HG03066 (cell line): Measurements from ENCODE around the gene PDE8B.

Experiments
- ATAC-seq: cut with Tn5 transposase; IDR thresholded peaks from one replicate; pipeline ENCODE4 v1.9.1; 2021; ENCODE audit warnings: low read depth; ENCODE audit not compliant: unreplicated experiment

PDE8B gene

DNA sequence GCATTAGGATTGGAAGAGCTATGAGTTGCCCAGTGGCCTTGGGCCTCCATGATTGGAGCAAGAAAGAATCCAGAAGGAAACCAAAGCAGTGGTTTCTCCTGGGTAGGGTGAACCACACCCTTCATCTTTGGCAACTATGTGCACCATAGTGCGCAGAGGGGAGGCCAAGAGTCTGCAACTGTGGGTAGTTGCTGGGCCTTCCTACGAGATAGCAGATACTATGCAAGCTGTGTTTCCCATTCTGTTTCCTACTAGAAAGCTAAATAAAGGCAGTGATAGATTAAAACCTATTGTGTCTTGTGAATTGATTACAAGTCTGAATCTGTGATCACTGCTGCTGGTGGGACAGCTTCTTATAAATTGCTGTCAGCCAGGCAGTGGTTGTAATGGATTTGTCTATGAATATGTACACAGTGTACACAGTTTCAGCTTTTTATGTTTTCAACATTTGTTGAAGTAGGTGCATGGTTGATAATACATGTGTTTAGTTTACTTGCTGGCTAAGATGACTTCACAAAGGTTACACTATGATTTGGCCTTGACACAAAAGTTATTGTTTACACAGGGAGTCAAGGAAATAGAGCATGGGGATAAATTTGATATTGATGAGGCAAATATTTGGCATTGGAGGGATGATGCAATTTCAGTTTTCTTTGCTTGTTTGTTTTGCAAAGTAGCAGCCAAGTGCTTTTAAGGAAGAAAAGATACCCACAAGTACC is 23.7 kb upstream of the PDE8B start:
- ATAC-seq = no peak

DNA sequence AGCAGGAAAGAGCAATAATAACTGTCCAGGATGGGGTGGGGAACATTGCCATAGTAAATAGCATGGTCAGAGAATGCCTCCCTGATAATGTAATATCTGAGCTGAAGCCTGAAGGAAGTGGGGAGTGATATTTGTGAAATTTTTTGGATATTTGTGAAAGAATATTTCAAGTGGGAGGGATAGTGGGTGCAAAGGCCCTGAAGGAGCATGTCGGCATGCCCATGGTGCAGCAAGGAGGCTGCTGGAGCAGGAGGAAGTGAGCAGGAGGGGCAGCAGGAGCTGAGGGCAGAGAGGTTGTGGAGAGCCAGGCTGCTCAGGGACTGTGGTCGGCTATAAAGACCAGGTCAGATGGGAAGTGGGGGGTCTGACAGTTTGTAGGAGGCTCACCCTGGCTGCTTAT is 21.1 kb upstream of the PDE8B start:
- no peak for ATAC-seq

DNA sequence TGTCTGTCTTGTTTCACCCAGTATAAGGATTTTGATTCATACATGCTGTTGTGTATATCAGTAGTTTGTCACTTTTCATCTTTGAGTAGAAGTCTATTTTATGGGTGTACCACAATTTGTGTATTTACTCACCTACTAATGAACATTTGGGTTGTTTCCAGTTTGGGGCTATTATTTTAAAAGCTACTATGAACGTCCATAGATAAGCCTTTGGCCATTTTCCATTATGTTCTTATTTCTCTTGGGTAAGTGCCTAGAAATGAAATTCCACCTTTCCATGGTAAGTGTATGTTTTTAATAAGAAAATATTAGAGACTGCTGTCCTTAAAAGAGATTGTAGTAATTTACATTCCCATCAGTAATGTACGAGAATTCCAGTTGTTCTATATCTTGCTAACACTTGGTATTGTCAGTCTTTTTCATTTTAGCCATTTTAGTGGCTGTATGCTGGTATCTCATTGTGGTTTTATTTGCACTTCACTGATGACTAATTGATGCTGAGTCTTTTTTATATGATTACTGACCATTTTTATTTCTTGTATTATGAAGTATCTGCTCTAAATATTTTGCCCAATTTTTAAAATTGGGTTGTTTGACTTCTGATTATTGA is 17.9 kb upstream of the PDE8B start:
- ATAC-seq = no peak

DNA sequence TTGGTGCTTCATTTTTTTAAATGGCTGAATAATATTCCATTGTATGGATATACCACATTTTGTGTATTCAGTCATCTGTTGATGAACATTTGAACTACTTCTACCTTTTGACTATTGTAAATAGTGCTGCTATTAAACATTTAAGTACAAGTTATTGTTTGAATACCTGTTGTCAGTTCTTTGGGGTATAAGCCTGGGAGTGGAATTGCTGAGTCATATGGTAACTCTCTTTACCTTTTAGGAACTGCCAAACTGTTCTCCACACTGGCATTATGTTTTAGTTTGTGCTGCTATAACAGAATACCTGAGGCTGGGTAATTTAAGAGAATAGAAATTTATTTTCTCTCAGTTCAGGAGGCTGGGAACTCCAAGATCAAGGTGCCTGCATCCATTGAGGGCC is 15.7 kb upstream of the PDE8B start:
- ATAC-seq = no peak

DNA sequence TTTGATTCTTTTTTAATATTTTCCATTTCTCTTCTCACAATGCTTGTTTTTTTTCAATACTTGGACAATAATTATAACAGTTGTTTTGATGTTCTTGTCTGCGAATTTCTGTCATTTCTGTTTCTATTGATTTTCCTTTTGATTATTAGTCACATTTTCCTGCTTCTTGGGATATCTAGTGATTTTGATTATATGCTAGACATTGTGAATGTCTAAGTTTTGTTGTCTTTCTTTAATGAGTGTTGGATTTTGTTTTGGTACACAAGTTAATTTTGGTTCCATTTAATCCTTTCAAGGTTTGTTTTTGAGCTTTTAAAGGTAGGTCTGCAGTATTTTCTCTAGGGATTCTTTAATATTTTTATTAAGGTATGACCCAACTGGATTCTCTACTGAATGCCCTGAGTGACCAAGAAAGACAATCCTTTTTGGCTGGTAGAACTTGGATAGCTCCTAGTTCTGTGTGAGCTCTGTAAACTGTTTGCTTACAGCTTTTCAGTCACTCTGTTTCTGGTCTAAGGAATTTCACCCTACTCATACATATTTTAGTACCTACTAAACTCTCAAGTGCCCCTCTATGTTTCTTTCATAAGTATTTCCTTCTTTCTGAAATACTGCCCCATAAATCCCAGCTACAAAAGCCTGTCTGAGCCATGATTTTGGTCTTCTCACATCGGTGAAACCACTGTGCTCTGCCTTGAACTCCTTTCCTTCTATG is 12.5 kb upstream of the PDE8B start:
- no peak for ATAC-seq

DNA sequence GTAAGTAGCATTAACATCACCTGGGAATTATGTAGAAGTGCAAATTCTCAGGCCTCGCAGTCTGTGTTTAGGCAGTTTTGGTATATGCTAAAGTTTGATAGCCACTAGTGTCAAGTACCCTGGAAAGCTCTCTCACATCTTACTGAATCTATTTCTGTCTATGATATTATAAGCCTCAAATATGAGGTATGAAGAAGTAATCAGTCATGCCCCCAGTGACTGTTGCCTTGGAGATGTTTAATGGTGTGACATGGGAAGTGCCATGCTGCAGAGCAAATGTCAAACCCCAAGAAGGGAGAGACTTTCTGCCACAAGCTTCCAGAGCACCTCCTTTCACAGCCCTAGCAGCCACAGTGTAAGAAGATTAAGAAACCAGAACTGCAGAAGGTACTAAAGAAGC is 9.8 kb upstream of the PDE8B start:
- no peak for ATAC-seq

DNA sequence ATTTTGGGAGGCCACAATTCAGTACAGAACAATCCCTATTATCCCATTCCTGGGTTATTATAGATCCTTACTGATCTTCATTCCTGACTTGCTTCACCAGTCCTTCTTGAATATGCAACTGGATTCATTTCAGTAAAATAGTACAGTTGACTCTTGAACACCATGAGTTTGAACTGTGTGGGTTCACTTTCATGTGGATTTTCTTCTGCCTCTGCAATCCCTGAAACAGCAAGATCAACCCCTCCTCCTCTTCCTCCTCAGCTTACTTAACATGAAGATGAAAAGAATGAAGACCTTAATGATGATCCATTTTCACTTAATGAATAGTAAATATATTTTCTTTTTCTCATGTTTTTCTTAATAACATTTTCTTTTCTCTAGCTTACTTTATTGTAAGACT is 8.3 kb upstream of the PDE8B start:
- ATAC-seq = no peak

DNA sequence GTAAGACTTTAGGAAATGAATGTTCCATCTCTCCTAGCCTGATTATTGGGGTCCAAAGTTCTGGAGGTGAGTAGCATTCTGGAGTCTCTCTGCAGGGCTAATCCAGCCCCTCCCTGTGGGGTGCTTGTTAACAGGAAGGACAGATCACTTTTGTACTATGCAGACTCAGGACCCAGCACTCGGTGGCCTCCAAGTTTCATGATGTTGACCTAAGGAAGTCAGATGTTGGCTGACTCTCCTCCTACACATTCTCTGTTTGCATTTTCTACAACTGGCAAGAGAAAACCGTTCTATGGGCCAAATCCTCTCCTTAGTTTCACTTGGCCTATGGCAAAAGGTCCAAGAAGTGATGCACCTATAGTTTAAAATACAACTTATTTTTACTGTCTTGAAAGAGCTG is 5.5 kb upstream of the PDE8B start:
- no peak for ATAC-seq

DNA sequence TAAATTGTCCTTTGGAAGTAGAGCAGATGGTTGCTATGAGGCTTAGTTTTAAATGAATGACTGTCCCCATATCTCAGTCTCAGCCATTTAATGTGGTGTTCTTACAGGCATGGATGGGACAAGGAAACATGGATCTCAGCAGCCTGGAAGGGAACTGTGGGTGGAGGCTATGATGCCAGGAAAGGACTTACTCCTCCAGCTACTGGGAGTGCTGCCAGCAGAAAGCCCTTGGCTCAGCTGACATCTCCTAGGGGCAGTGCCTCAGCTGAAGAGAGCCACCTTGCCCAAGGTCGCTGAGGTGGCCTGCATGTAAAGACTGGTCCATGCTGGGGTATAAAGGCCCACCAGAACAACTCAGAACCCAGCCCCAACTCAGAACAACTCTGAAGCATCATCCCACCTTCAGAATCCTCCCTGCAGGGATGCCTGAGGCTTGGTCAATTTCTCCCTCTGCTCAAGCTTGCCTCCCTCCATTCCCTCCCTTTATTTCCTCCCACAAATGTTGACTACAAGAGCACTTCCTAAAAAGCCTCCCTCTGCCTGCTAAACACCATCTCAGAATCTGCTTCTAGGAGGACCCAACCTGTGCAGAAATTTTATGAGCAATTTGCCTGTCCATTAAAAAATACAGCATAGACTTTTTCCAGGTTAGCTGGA is 1.8 kb upstream of the PDE8B start:
- no peak for ATAC-seq

DNA sequence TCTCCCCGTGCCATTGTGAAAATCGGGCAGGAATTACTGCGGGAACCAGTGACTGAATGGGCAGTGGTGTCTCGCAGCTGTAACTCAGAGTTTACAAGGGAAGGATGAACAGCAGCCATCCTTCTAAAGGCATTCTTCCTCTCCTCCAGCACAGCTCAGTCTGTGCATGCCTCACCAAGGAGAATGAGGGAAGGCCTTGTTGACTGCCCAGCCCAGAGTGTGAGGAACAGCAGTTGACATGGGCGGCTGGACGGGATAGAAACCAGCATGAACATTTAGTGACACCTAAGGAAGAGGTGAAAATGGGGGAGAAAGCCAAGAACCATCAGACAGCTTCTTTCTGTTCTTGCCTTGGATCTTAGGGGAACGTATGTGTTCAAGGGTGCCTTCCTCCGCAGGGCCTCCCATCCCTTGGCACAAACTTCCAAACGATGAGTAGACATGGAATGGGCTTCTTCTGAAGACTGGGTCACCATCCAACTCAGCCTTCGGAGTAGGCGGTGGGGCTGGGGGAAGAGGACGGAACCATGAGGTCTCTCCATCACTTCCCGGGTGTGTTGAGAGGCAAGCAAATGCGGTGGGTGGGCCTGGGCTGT is 887 bp upstream of the PDE8B start:
- ATAC-seq = no peak

DNA sequence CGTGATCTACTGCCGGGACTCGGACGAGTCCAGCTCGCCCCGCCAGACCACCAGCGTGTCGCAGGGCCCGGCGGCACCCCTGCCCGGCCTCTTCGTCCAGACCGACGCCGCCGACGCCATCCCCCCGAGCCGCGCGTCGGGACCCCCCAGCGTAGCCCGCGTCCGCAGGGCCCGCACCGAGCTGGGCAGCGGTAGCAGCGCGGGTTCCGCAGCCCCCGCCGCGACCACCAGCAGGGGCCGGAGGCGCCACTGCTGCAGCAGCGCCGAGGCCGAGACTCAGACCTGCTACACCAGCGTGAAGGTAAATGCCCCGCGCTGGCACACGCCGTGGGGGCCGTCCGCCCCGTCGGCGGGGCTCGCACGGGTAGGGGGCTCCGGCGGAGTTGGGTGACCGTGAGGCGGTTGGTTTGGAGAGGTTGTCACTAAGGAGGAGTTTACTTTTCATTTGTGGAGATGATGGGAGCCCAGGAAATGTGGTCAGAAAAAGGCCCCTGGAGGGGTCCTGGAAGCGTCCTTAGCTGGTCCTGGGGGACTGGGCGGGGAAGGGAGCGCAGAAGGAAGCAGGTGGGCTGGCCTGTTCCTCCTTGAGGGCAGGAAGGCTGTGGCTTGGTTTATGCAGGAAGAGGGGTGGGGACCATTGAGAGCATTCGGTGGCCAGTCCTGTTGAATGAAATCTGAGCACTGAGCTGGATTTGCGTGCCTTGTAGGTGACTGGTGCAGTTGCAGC is 647 bp downstream of the PDE8B start:
- no peak for ATAC-seq

DNA sequence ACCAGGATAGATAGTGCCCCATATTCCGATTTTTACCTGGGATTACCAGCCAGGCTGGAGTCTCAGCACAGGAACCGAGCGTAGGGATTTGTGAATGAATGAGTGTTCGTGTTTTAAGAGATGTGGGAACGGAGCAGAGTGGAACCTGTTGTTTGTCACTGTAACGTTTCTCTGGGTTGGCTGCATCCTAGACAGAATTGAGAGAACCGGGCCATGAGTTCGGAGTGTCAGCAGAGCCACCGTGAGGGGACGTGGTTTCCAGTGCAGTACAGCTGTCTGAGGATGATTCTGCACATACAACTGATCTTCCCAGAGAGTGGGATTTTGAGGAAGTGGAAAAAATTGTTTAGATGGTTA is 1.2 kb downstream of the PDE8B start:
- ATAC-seq = no peak

DNA sequence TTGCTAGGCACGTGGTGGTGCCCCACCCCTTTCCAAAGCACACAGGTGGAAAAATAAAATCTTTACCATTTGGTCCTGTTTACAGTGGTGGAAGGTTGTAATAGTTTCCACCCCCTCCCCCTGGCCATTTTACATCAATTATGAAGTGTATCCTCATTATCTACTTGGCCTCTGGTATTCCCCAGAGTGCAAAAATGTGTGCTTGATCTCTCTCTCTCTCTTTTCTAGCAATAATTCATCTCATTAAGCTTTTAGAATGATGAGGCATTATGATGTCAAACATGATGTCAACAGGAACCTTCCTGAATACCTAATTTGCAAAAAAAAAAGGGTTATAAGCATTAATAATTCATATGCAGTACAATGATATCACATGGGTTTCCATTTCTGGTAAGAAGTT is 3.1 kb downstream of the PDE8B start:
- ATAC-seq = no peak

DNA sequence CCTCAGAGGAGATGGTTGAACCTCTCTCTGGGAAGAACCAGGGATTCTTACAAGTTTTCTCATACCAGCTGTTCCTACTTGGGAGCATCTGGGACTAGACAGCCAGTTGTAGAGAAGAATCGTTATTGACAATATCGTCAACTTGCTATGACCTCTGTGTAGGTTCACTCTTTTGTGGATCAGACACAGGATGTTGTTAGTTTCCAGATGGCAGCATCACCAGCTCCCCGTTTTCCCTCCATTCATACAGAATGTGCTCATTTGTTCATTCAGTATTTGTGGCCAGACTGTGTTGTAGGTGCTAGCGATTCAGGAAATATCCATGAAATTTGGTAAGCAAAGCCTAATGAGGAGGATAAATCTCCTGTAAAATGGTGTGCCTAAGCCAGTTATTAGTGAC is 3.7 kb downstream of the PDE8B start:
- ATAC-seq = no peak

DNA sequence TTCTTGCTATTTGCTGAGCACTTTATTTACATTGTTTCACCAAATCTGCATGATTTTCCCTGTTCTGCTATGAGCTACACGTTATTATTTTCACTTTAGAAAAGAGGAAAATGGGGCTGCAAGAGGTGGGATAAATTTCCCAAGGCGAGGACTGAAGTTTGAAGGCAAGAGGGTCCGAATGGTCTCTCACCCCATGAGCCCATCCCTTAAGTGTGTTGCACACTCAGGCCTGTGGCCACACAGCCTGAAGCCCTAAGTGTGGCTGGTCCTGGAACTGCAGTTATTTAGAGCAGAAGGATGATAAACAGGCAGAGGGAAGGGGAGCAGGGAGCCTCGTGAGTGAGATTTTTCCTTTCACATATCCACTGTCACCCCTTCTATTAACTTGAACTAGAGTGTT is 7.8 kb downstream of the PDE8B start:
- no peak for ATAC-seq

DNA sequence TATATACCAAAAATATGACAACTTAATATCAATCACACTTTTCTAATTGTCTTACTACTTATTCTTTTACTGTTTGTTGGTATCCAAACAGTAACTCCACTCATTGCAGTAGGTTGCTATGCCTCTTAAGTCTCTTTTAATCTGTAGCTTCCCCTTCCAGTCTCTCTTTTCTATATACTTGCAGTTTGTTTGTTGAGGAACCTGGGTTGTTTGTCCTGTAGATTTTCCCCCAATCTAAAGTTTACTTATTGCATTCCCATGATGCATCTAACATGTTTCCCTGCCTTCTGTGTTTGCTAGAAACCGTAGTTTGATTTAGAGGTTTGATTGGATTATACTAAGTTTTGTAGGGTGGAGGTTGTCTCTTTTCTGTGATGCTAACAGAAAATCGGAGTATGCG is 10.6 kb downstream of the PDE8B start:
- no peak for ATAC-seq

DNA sequence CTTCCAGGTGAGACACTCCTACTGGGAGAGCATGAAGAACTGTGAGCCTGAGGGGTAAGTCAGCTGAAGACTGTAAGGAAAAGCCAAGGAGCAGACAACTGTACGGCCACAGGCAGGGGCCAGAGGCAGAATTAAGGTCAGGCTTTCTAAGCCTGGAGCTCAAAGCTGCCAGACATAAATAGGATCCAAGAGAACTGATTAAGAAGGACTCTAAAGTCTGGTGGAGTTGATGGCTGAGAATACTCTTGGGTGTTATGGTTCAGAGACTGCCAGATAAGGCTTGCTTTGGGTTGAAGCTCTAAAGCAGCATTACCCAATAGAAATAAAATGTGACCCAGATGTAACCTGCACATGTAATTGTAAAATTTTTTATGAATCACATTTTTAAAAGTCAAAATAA is 12.2 kb downstream of the PDE8B start:
- no peak for ATAC-seq

DNA sequence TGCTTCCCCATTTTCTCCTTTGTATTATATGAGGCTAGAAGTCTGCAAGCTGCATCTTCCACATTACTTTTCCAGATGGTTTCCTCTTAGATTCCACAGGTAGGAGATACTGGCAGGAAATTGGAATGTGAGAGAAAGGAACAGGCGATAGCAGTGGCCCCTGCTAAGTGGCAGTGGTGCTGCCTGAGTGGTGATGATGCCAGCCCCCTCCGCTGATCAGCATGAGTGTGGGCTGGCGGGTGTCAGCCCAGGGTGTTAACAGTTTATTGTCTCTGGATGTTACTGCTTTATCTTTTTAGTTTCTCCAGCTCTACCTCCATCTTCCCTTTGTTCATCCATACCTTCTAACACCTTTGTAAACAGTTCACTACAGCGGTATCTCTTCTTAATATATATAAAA is 13.2 kb downstream of the PDE8B start:
- no peak for ATAC-seq

DNA sequence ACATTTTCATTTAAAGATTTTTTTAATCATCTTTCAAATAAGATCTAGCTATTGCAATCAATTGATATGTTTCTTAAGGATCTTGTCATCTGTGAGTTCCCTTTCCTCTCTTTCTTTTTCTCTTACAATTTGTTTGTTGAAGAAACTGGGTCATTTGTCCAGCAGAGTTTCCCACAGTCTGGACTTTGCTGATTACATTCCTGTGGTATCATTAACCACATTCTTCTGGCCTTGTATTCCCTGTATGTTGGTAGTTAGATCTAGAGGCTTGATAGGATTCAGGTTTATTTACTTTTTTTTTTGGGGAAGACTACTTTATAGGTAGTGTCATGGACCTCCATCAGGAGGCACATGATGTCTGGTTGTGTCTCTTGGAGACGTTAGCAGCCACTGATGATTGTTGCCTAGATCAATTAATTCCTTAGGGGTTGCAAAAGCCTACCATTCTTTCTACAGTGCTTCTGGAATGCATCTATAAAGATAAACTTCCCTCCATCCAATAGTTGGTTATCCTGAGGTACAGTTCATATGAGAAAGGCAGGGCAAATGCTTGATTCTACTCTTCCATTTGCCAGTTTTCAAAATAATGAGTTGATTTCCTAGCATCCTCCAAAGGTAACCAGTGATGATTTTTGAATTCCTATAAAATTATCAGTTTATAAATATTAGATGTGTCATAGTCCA is 14.3 kb downstream of the PDE8B start:
- no peak for ATAC-seq

DNA sequence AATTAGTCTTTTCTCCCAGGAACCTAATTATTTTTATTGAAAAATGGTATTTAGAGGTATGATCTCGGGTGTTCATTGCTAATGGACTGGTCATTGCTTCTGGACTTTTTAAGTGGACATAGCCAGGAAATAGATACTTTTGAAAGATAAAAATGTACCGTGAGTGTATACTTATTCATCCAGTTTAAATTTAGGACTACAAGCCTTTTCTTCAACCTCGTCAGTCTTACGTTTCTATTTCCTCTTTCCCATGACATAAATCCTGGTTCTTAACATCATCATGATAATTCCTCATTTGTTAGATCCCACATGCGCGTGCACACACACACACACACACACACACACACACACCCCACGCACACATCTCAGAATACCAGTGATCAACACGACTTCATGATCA is 15.1 kb downstream of the PDE8B start:
- no peak for ATAC-seq
